Activated CD4-positive, alpha-beta T cell treated with anti-CD3 and anti-CD28 coated beads for 48 hours (primary cell): ENCODE results near the gene DNAJB9.

ENCODE experiments used
- DNase-seq: peaks from one replicate; pipeline ENCODE4 v3.0.0-alpha.2; 2020

The DNAJB9 gene

DNA sequence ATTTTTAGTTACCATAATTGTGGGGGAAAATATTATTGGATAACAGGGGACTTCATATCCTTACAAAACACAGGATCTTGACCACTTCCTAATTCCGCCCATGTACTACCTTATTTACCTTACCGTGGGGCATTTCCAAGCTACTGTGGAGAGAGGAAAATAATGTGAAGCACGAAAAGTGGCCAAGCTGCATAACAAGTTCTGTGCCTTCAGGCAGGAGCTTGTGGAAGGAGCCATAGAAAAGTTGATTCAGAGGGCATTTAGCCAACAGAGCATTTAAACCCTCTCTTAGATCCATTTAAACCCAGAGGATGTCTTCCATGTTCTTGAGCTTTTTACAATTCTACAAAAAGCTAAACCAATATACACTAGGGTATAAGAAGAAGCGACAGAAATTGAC is 41.6 kb downstream of the DNAJB9 start:
- no peak for DNase-seq

DNA sequence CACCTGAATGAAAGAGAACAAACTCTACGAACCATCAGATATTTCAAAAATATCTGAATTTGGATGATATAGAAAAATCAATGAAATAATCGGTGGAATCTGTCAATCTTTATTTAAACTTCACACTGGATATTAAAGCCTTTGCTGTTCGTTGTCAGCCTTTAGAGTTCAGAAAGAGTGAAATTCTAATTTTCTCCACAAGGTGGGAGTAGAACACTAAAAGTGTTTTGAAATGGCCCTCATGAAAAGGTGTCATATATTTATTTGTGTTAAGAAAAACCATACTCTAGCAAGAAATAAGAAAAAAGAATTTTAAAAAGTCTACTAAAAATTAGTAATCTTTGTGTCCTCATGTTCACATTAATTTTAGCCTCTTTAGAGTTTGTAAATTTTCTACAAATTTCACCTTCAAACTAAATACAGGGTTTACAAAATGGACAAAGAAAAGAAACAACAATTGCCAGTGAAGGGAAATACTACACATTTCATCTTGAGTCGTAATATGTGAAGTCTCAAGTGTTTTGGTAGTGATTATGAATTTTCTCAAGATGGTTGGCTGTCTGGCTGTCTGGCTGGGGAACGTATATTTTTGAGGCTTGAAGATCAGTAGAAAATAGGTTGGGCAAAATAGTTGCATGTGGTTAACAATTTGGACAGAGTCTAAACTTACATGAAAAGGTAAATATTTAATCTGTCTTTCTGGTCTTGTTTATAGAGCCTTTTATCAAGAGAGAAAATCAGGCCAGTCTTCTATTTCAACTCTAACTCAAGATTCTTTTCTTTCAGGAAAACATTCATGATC is 43.7 kb downstream of the DNAJB9 start:
- no peak for DNase-seq

DNA sequence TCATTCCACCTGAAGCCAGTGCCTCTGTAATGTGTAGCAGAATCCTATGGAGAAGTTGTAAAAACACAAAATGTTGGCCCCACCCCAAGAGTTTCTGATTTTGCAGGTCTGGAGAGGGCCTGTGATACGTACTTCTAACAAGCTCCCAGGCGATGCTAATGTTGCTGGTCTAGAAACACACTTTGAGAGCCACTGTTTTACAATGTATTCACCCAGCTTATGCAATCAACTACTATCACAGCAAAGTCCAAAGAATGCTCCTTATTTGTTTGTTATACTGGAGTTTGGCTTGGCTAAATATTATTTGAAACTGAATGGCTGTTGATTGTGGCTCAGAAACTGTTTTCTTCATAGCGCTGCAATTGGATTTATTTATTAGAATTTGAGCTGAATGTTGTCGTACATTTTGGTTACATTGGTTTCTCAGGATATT is 44.3 kb downstream of the DNAJB9 start:
- DNase-seq = no peak

- no peak for DNase-seq
Measured at GRCh38 chr7:108614896-108615295, 45.2 kb downstream of the DNAJB9 start.

- DNase-seq = no peak
Measured at GRCh38 chr7:108618056-108618455, 48.4 kb downstream of the DNAJB9 start.

- DNase-seq = no peak
Measured at GRCh38 chr7:108623220-108623619, 53.5 kb downstream of the DNAJB9 start.
